HG03280 (cell line): ENCODE measurements around the gene NDUFA6.
A peak's percentile ranks its signal among the peaks of the same experiment; 100 is the strongest.
"Not testable (repeated sequence)": the region's sequence is repeated elsewhere in the genome, so short reads cannot be mapped to it uniquely, and the experiment has no call there.

Source experiments
- ATAC-seq: cut with Tn5 transposase; IDR thresholded peaks from one replicate; pipeline ENCODE4 v1.9.1; 2021; ENCODE audit warnings: mild to moderate bottlenecking, moderate library complexity; ENCODE audit not compliant: unreplicated experiment

NDUFA6 gene

DNA sequence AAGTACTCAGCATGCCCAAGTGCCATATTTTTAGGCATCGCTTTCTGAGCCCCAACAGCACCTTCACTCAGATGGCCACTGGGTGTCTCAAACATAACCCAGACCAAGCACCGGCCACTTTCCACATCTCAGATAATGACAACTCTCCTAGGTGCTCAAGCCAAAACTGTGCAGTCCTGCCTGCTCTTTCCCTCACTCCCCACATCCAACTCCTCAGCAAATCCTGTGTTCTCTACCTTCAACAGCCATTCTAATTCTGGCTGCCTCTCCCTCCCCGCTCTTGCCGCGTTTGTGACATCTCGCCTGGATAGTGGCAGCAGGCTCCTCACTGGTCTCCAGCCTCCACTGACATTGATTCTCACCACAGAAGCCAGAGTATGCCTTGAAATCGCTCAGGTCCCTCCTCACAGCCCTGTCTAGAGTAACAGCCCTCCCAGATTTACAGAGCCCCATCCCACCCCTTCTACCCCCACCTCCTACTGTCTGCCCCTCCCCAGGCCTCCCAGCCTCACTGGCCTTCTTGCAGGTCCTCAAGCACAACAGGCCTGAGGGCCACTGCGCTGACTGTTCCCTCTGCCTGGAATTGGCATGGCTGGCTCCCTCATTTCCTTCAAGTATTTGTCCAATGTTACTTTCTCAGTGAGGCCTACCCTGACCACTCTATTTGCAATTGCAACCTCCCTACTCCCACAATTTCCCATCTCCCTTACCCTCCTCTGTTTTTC, 17.8 kb downstream of the NDUFA6 start:
- ATAC-seq, result no peak

DNA sequence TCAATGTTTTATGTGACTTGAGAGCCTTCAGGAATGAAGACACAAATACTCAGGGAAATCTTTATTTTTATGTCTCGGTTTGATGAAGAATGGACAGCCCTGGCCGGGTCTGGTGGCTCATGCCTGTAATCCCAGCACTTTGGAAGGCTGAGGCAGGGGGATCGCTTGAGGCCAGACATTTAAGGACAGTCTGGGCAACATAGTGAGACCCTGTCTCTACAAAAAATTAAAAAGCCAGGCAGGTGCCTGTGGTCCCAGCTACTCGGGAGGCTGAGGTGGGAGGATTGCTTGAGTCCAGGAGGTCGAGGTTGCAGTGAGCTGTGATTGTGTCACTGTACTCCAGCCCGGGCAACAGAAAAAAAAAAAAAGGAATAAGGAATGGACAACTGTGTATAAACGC, 19.1 kb downstream of the NDUFA6 start:
- not testable (repeated sequence) for ATAC-seq

DNA sequence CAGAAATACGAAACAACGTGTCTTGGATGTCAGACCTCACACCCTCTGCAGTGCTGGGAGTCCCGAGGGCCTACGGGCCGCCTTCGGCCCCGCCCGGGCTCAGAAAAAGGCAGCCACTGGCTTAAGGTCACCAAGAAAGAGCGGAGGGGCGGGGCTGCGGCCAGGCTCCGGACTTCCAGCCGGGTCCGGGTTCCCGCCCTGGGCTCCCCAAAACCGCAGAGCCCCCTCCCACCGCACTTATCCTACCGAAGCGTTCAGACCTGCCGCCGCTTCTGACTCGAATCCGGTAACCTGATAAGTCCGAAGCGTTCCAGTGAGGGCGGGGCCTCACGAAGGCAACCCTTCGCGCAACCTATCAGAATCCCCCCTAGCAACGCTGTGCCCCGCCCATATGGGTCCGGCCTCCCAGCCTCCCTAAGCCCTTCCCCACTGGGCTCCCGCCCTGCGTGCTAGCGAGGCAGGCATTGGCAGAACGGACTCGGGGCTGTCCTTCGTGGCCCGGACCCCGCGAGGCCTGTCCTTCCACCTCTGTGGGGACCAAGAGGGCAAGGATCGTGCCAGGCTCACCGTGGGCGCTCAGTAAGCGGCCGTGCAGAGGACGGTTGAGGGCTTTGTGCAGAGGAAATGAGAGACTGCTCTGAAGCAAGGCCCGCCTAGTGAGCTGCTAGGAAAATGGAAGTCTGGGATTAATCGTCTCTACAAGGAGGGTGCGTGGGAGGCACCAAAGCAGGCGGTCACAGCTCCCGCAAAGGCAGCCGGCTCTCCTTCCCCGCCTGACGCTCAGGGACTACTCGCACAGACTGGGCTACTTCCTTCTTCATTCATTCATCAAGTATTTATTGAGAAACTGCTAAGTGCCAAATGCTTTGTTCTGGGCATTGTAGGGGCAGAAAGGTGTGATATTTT, 19.8 kb downstream of the NDUFA6 start, which contains the start of gene NAGA:
NAGA (minus strand) TSS at position 296 of the 906 bp plus-strand sequence. CDS start 515 bp downstream, outside the sequence.
- ATAC-seq, result peak; percentile 91

DNA sequence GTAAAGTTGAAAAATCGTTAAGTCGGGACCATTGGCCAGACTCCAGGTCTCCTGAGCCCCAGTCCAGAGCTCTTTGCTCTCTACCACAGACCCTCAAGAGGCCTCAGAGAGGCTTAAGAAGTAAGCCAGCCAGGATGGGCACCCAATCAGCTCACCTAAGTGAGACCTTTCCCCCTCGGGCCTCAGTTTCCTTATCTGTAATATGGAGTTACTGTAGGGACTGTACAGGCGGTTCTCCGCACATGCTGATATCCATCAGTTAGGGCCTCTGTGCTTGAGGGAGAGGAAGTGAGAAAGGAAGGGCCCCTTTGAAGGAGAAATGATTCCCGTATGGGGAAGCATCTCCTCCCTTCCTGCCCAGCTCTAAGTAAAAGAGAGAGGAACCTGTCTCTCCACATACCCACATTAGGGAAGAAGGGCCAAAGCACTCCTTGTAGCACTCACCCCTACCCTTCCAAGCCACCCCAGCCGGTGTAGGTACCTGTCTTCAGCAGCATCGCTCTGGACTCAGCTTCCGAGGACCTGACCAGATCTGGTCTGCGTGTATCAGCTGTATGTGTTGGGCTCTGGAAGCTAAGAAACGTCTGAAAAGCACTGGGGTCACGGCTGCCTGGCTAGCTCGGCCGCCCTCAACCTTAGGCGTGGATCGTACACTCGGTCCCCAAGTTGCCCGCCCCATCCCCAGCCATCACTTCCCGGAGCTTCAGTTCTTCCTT, 20.6 kb downstream of the NDUFA6 start:
- ATAC-seq, result peak; percentile 29

DNA sequence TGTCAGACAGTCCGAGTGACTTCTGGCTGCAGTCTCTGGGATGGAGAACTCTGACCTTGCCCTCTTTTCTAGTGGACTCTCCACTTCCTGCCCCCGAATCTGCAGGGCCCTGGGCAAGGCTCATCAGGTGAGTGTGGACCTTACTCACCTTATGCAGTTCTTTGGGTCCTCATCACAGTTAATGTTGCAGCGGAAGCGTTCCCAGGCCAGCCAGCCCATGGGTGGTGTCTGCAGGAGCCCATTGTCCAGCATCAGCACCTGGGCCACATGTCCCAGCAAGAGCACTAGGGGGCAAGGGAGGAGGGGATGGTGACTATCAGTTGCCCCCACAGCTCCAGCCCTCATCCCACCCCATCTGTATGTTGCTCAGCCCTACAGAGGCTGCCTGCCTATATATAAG, 22.3 kb downstream of the NDUFA6 start:
- ATAC-seq, result no peak

DNA sequence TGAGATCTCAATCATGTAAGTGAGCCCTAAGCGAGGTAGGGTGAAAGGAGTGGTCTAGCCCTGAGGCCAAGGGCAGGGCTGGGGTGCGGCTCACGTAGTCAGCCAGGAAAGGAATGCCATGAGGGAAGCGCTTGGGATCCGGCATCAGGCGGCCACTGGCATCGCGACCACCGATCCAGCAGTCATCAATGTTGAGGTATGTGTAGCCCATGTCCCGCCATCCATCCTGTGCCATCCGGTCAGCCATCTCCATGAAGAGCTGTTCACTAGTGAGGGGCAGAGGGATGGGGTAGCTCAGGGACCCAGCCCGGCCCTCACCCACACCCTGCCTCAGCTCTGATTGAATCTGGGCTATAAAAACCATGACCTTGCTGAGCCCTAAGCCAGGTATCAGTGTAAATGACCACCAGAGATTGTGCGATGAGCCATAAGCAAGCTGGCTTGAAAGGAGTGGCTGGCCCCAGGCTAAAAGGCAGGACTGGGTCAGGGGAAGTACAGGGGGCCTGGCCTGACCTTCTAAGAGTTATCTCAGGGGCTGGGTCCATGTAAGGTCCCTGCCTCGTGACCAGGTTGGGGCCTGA, 22.8 kb downstream of the NDUFA6 start:
- ATAC-seq, result no peak

DNA sequence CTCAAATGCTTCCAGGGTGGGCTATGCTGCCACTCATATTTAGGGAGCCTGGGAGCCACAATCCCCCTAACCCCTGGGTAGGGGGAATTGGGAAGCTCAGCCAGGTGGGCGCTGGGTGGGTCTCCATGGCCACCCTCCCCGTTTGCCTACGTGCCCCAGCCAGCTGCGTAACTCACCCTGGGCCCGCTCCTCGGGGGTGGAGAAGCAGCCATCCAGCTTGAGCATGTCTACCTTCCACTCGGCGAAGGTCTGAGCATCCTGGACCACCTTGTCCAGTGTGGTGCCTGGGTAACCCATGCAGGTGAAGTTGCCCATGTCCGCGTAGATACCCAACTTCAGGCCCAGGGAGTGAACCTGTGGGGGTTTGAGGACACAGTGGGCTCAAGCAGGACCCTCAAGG, 23.6 kb downstream of the NDUFA6 start:
- ATAC-seq, result no peak

DNA sequence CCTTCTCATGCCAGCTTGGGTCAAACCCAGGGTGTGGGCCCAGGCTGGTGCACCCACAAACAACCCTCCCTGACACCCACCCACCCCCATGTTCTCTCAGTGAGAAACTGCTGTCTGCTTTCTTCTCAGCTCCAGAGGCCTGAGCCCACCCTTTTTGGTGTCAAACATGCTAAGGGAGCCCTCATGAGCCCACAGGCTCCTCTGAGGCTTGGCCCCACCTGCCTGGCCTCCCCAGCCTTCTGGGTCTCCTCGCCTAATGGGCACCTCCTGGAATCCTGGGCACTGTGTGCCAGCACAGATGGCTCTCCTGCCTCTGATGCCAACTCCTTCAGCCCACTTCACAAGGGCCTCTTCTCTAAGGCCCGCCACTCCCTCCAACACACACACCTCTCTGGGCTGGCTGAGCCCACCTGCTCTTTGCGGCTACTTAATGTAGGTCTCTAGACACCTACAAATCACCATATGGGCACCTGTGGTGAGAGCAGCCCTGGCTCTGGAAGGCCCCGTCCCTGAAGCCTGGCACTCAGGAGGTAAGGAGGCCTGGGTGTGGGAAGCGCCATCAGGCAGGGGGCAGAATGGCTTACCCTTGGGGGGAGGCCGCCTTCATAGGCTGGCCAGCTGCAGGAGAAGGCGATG, 24.3 kb downstream of the NDUFA6 start:
- ATAC-seq, result no peak

DNA sequence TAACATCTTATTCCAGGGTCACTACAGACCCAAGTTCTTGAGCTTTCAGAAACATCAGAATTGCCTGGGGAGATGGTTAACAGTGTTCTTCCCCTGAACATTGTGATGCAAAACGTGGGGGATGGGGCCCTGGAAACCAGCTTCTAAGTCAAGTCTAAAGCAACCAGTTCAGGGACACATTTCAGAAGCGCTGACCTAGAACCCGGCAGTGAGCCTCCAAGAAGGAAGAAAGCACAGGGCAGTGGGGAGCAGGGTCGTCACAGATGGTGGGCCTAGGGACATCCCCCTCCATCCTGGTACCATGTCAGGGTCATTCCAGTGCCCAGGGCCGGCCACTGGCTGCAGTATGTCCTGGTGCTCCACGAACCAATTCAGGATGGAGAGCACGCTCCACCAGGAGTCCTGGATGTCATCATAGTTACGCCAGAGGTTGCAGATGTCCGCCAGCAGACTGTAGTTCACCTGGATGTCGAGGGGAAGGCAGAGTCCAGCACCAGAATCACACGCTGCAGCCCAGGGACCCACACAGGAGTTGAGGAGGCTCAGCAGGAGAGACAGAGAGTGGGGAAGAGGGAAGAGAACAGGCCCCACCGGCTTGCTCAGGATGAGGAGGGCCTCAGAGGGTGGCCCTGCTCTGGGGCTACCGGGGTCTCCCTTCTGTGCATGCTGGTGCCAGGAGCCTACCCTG, 25.0 kb downstream of the NDUFA6 start:
- ATAC-seq, result no peak

DNA sequence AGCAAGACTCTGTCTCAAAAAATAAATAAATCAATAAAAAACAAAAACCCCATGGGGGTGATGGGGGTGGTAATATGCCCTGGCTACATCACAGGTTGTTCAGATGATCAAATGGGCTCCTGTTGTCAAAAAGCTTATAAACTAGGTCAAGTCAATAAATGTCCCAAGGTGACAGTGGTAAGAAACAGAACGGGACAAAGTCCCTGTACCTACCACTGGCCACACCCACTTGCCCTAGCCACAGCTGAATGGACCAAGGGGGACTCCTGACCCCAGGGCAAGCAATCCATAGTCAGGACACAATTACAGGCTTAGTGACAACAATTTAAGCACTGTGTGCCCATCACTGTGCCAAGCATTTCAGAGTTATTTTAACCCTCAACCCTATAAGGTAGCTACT, 25.9 kb downstream of the NDUFA6 start:
- ATAC-seq, result no peak

DNA sequence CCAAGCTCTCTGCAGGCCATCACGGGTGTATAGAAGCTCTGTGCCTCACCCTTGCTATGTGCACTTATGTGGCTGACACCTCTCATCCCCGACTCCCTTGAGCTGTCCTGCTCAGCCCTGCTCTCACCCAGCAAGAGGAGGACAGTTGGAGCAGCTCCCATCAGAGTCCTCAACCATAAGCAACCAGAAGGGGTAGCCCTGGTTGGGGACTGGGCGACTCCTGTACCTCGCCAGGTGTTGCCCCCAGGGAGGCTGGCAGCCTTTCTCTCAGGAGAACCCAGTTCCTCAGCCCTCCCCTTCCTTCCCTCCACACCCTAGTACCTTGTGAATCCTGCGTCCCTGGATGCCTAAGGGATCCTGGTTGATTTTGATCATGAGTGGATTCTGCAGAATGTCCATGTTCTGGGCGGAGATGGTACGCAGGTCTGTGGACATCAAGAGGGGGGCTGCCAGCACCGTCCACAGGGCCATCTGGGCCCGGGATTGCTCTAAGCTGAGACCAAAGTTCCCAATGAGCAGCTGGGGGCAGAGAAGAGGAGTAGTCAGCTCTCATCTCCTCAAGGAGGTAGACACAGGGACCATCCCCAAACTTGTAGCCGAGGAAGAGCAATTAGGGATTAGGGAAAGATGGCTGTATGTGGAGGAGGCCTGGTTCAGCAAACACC, 27.9 kb downstream of the NDUFA6 start:
- ATAC-seq, result no peak

DNA sequence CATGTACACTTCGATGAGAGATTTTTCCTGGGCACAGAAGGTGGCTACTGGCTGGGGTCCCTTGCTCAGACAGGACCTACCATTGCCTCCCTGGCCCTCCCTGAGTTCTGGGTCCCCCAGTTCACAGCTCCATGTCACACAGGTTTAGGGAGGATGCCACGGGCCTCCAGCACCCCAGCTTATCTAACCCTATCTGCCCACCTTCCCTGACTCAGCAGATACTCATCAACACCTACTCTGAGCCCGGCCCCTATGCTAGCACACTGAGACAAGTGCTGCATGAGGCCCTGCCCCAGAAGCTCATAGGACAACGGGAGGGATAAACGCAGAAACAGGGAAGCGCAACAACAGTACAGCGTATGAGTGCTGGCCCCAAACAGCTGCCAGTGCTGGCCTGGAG, 29.5 kb downstream of the NDUFA6 start:
- ATAC-seq, result no peak

DNA sequence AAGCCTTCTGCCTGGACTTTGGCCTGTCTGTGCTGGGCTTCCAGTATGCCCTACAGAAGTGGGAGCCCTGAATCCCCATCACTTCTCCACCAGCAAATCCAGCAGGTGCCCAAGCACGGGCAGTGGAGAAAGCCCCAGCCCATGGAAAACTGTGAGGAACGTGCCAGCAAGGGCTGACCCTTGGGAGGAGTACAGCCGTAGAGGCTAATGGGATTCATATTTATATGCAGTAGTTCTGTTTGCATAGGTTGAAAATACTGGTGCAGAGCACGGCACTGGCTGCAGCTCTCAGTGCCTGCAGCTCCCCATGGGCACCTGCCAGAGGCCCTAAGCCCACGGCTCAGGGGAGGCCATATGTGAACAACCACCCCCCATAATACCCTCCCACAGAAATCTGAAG, 30.1 kb downstream of the NDUFA6 start:
- no peak for ATAC-seq

DNA sequence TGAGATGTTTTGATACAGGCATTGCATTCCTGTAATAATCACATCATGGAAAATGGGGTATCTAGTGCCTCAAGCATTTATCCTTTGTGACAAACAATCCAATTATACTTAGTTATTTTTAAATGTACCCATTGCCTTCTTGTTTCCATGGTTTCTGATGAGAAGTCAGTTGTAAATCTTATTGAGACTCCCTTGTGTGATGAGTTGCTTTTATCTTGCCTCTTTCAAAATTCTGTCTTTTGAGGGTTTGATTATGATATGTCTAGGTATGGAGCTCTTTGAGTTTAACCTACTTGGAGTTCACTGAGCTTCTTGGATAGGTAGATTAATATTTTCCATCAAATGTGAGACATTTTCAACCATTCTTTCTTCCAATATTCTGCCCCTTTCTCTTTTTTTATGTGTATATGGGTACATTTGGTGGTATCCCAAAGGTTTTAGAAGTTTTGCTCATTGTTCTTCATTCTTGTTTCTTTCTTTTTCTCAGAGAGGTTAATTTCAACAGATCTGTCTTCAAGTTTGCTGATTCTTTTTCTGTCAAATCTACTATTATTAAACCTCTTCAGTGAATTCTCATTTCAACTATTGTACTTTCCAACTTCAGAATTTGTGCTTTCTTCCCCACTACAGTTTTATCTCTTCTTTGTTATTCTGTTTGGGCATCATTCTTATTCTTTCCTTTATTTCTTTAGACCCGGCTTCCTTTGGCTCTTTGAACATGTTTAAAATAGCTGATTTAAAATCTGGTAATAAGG, 33.6 kb downstream of the NDUFA6 start:
- no peak for ATAC-seq

DNA sequence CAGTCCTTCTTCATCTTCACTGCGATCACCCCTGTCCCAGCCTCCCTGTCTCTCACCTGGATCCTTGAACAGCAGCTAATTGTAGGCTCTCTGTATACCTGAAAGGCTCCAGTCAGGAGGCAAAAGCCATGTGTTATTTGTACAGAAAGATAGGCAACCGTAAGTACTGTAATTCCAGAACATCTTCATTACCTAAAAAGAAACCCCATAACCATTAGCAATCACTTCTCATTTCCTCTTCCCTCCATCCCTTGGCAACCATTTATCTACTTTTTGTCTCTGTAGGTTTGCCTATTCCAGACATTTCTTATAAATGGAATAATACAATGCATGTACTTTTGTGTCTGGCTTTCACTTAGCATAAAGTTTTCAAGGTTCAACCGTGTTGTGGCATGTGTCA, 37.8 kb downstream of the NDUFA6 start:
- no peak for ATAC-seq

DNA sequence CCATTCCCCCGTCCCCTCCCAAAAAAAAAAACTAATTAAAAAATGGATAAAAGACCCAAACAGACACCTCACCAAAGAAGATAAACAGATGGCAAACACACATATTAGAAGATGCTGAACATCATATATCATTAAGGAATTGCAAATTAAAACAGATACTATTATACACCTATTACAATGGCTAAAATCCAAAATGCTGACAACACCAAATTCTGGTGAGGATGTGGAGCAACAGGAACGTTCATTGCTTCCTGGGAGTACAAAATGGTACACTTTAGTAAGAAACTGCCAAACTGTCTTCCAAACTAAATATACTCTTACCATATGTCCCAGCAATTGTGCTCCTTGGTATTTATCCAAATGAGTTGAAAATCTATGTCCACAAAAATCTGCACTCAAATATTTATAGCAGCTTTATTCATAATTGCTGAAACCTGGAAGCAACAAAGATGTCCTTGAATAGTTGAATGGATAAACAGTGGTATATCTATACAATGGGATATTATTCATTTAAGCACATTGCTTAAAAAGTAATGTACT, 39.9 kb downstream of the NDUFA6 start:
- no peak for ATAC-seq

DNA sequence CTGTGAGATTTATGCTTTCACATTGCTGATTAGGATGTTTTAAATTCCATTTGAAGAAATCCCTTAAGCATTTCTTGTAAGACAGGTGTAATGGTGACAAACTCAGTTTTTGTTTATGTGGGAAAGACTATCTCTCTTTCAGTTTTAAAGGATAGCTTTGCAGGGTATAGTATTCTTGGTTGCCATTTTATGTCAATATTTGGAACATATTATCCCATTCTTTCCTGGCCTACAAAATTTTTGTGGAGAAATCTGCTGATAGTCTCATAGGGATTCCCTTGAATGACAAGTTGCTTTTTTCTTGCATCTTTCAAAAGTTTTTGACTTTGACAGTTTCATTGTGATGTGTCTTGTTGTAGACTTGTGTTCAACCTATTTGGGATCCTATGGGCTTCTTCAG, 48.8 kb downstream of the NDUFA6 start:
- no peak for ATAC-seq

DNA sequence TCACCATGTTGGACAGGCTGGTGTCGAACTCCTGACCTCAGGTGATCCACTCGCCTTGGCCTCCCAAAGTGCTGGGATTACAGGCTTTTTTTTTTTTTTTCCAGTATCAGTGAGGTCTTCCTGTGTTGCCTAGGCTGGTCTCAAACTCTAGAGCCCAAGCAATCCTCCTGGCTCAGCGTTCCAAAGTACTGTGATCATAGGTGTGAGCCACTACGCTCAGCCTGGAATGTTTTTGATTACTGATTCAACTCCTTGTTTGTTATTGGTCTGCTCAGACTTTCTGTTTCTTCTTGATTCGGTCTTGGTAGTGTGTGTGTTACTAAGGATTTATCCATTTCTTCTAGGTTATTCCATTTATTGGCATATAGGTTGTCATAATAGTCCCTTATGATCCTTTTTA, 51.3 kb downstream of the NDUFA6 start:
- ATAC-seq, result no peak
